ENCODE data around the gene PLOD1. TPM values are rescaled to one million over a fixed set of nuclear protein-coding genes. Genes with fewer than 3 reads are reported as not detected.

Gene PLOD1
- total and polyA plus RNA-seq, 2 donors (not counting 1 experiment from before 2014, with no cell fraction given), result 10.4 to 13.4 TPM

- H3K4me3 Mint-ChIP-seq, result no peak overlapping the region
- H2AFZ ChIP-seq (ENCODE audit: insufficient read depth, low read depth, low read length, poor library complexity, severe bottlenecking), result no peak overlapping the region
- no peak overlapping the region for H3K4me3 ChIP-seq (ENCODE audit: control extremely low read depth in 1 of 5, extremely low read depth in 1 of 5, insufficient read depth in 1 of 5, low read depth in 2 of 5, low read length in 4 of 5)
- no peak overlapping the region for H3K9ac ChIP-seq (ENCODE audit: low read length)
- 84% methylated on average over 12 of the region's 17 CpGs for WGBS (ENCODE audit: insufficient coverage)
- CTCF ChIA-PET, result interaction anchor here (2.0 kb wide), 1 partner anchor 73 kb away, joined by 7 read pairs; no protein-coding TSS in a partner anchor
- H3K4me1 ChIP-seq (ENCODE audit: control insufficient read depth in 2 of 2, insufficient read depth in 2 of 2, low read length in 2 of 2), result no peaks in the 10 kb centered on the region
- H3K27me3 Mint-ChIP-seq, result no peaks in the 10 kb centered on the region
- H3K36me3 ChIP-seq (replicated peaks in 1 of 2; ENCODE audit: control extremely low read depth in 1 of 2, control insufficient read depth in 1 of 2, extremely low read depth in 1 of 2, insufficient read depth in 2 of 2, low read length in 1 of 2), result peaks cover 8 to 74% of the 10 kb centered on the region in 2 experiments
- H4K20me1 ChIP-seq (ENCODE audit: control insufficient read depth, insufficient read depth, low read length, poor library complexity, severe bottlenecking), result no peaks in the 10 kb centered on the region
- no peaks in the 10 kb centered on the region for H3K9me3 Mint-ChIP-seq (ENCODE audit: insufficient read depth)
- intact Hi-C loops (cut with micrococcal nuclease), result no loop called here
- H3K27me3 ChIP-seq (replicated peaks in 1 of 4; ENCODE audit: control extremely low read depth in 1 of 4, control insufficient read depth in 3 of 4, insufficient read depth in 4 of 4, low read length in 3 of 4), result no peaks in the 10 kb centered on the region
- H3K4me1 Mint-ChIP-seq, result peaks cover 4% of the 10 kb centered on the region
- POLR2A ChIA-PET, result interaction anchor here (0.5 kb wide), 1 partner anchor 105 kb away, joined by 4 read pairs; no protein-coding TSS in a partner anchor
- H3K27ac ChIP-seq (ENCODE audit: low read length in 2 of 2), result no peak overlapping the region
- H3K9me3 ChIP-seq (ENCODE audit: control extremely low read depth in 1 of 3, control insufficient read depth in 2 of 3, insufficient read depth in 1 of 3, low read length in 2 of 3), result peaks cover 0 to 2% (median 0%) of the 10 kb centered on the region in 3 donors
- no peak for ATAC-seq (ENCODE audit: low read depth)
- TF ChIP-seq EZH2 (IDR thresholded peaks at IDR 0.05; ENCODE audit: borderline replicate concordance, insufficient read depth, low read depth, low read length, poor library complexity, severe bottlenecking), result no peak
- TF ChIP-seq CTCF (IDR thresholded peaks at IDR 0.05), result no peak
- H3K4me2 ChIP-seq (replicated peaks; ENCODE audit: low read depth, low read length, poor library complexity, severe bottlenecking), result no peak overlapping the region
- H3K79me2 ChIP-seq (ENCODE audit: control insufficient read depth, insufficient read depth, low read length), result no peaks in the 10 kb centered on the region
- H3K27ac Mint-ChIP-seq, result no peak overlapping the region
- no peak for DNase-seq
These were observed 71.8 kb downstream of the PLOD1 start for GRCh38 chr1:12006167-12006921.

- no peak overlapping the region for H3K9ac ChIP-seq (ENCODE audit: low read length)
- no peaks in the 10 kb centered on the region for H3K4me1 ChIP-seq (ENCODE audit: control insufficient read depth in 2 of 2, insufficient read depth in 2 of 2, low read length in 2 of 2)
These were observed 72.7 kb downstream of the PLOD1 start for GRCh38 chr1:12007204-12007603.

More at GRCh38 chr1:12007204-12007603, 72.7 kb downstream of the PLOD1 start:
- POLR2A ChIA-PET, result no interaction called here
- H3K27ac Mint-ChIP-seq, result no peak overlapping the region
- intact Hi-C loops (cut with micrococcal nuclease), result no loop called here
- WGBS (ENCODE audit: insufficient coverage), result 100% methylated on average over 4 of the region's 6 CpGs
- H3K4me3 Mint-ChIP-seq, result no peak overlapping the region
- no peak for DNase-seq
- H3K27me3 Mint-ChIP-seq, result no peaks in the 10 kb centered on the region
- peaks cover 8 to 73% of the 10 kb centered on the region in 2 experiments for H3K36me3 ChIP-seq (replicated peaks in 1 of 2; ENCODE audit: control extremely low read depth in 1 of 2, control insufficient read depth in 1 of 2, extremely low read depth in 1 of 2, insufficient read depth in 2 of 2, low read length in 1 of 2)
- CTCF ChIA-PET, result interaction anchor here (0.7 kb wide), 1 partner anchor 30 kb away, joined by 3 read pairs; no protein-coding TSS in a partner anchor
- no peak overlapping the region for H2AFZ ChIP-seq (ENCODE audit: insufficient read depth, low read depth, low read length, poor library complexity, severe bottlenecking)
- H3K4me1 Mint-ChIP-seq, result peaks cover 4% of the 10 kb centered on the region
- no peak overlapping the region for H3K27ac ChIP-seq (ENCODE audit: low read length in 2 of 2)
- no peak for ATAC-seq (ENCODE audit: low read depth)
- no peak overlapping the region for H3K4me2 ChIP-seq (replicated peaks; ENCODE audit: low read depth, low read length, poor library complexity, severe bottlenecking)
- peaks cover 0 to 2% (median 0%) of the 10 kb centered on the region in 3 donors for H3K9me3 ChIP-seq (ENCODE audit: control extremely low read depth in 1 of 3, control insufficient read depth in 2 of 3, insufficient read depth in 1 of 3, low read length in 2 of 3)
- no peaks in the 10 kb centered on the region for H3K79me2 ChIP-seq (ENCODE audit: control insufficient read depth, insufficient read depth, low read length)
- TF ChIP-seq CTCF (IDR thresholded peaks at IDR 0.05), result no peak
- TF ChIP-seq EZH2 (IDR thresholded peaks at IDR 0.05; ENCODE audit: borderline replicate concordance, insufficient read depth, low read depth, low read length, poor library complexity, severe bottlenecking), result no peak
- no peaks in the 10 kb centered on the region for H4K20me1 ChIP-seq (ENCODE audit: control insufficient read depth, insufficient read depth, low read length, poor library complexity, severe bottlenecking)
- H3K27me3 ChIP-seq (replicated peaks in 1 of 4; ENCODE audit: control extremely low read depth in 1 of 4, control insufficient read depth in 3 of 4, insufficient read depth in 4 of 4, low read length in 3 of 4), result no peaks in the 10 kb centered on the region
- H3K9me3 Mint-ChIP-seq (ENCODE audit: insufficient read depth), result no peaks in the 10 kb centered on the region
- H3K4me3 ChIP-seq (ENCODE audit: control extremely low read depth in 1 of 5, extremely low read depth in 1 of 5, insufficient read depth in 1 of 5, low read depth in 2 of 5, low read length in 4 of 5), result no peak overlapping the region

Data from B cell (primary cell).